Measurements from ENCODE around the gene CREBZF.

- TF ChIP-seq CTCF (IDR thresholded peaks at IDR 0.05; ENCODE audit: poor library complexity), result no peak
- TF ChIP-seq EZH2 (IDR thresholded peaks at IDR 0.05; ENCODE audit: borderline replicate concordance), result no peak
- TF ChIP-seq EZH2phosphoT487 (IDR thresholded peaks at IDR 0.05; ENCODE audit: low read depth, severe bottlenecking, unreplicated experiment), result no peak
Measured at GRCh38 chr11:85685820-85686459, 21.0 kb upstream of the CREBZF start, which contains the start of gene CCDC89.

Data from hepatocyte (in vitro differentiated cells).